ENCODE results near the gene KATNAL1. TPM values are rescaled to one million over a fixed set of nuclear protein-coding genes. Genes with fewer than 3 reads are reported as not detected.

Gene KATNAL1
- total RNA-seq = 56.4 TPM
- polyA plus RNA-seq = 12.3 TPM

DNA sequence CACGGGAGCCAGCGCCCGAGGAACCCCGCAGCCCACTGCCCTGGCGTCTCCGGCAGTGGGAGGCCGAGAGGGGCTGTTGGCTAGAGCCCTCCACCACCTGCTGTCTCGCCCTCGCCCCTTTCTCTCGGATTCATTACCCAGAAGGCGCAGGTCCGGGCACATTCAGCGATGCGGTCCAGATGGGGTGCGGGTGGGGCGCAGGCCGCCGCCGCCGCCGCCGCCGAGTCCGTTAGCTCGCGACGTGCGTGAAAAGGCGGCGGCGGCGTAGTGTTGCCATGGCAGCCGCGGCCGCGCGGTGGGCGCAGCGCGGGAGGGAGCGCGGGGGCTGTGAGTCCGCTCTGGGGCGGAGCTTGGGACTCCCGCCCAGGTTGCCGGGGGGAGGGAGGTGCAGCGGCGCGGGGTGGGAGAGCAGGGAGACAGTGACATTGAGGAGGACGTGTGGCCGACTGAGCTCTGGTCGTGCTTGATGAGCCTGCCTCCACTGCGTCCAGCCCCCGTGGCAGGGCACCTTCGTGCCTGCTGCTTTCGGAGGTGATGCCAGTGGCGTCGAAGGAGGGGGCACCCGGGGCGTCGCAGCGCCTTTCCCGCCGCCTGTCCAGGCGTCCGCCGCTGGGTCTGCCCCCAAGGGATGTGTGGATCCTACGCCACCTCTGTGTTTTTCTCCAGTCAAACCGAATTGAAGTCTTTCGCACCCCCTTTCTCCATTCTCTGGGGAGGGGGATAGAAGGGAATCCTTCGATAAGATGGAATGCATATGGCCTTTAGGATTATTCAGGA is at the start of gene KATNAL1:
Gene KATNAL1, minus strand, starts transcription at position 358 of the 777 bp plus-strand sequence. CDS start 23,774 bp downstream, outside the sequence.
- no peak for DNase-seq (ENCODE audit: extremely low spot score)
- Histone ChIP-seq H3K4me3 (ENCODE audit: low read depth, low read length) (peak within 1 kb of the TSS; percentile 92), H3K36me3 (ENCODE audit: insufficient read depth) (no peaks in the 10 kb centered on the region), H3K27ac (ENCODE audit: low read depth) (peak within 1 kb of the TSS; percentile 84), H3K4me1 (ENCODE audit: insufficient read depth) (no peaks in the 10 kb centered on the region)
- under 1% methylated on average over 71 of the region's 71 CpGs for WGBS

GRCh38 chr13:30355839-30356238 is 48.5 kb upstream of the KATNAL1 start:
- Histone ChIP-seq H3K4me3 (ENCODE audit: low read depth, low read length) (no peak overlapping the region), H3K4me1 (ENCODE audit: insufficient read depth) (no peaks in the 10 kb centered on the region), H3K36me3 (ENCODE audit: insufficient read depth) (no peaks in the 10 kb centered on the region), H3K27ac (ENCODE audit: low read depth) (no peak overlapping the region)
- no peak for DNase-seq (ENCODE audit: extremely low spot score)
- WGBS = 83% methylated on average over 6 of the region's 6 CpGs

- no peaks in the 10 kb centered on the region for H3K36me3 ChIP-seq (ENCODE audit: insufficient read depth)
- H3K4me3 ChIP-seq (ENCODE audit: low read depth, low read length) = no peak overlapping the region
- 61% methylated on average over 7 of the region's 7 CpGs for WGBS
- H3K27ac ChIP-seq (ENCODE audit: low read depth) = no peak overlapping the region
- no peaks in the 10 kb centered on the region for H3K4me1 ChIP-seq (ENCODE audit: insufficient read depth)
- DNase-seq (ENCODE audit: extremely low spot score) = no peak
Observed at GRCh38 chr13:30355384-30355699, 48.0 kb upstream of the KATNAL1 start.

DNA sequence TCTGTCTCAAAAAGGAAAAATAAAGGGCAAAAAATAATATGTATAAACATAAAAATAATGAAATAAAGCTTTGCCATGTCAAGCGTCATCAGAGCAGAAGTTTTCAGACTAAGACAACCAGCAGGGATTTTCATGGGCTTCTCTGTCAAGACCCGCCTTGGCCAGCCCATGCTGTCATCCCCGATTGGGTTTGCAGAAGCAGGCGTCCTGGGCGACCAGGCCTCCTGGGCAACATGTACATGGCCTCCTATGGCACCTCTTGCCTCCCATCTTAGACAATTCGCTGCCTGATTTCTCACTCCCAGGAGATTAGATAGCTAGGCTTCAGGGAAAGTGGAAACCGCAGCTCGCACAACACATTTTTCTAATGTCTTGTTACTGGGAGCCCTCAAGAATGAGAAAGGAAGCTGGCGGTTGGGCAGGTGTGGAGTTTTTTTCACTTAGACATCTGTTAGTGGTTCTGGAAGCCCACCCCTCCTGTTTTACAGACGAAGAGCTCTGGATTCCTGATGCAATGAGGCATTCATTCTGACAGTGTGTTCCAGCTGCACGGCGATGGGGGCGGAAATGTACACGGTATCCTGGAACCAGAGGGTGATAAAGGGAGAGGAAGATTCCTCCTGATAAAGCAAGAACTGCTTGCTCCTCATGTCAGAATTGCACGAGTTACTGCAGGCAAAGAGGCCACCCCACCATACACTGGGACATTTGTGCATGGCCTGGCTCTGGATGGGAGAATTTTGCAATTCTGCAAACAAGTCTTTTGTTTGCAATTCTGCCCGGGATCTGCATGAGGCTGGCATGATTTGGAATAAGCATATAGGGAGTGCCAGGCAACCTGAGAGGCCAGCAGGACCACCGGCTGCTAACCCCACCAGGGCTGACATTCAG is 47.4 kb upstream of the KATNAL1 start:
- Histone ChIP-seq H3K27ac (ENCODE audit: low read depth) (no peak overlapping the region), H3K4me1 (ENCODE audit: insufficient read depth) (no peaks in the 10 kb centered on the region), H3K36me3 (ENCODE audit: insufficient read depth) (no peaks in the 10 kb centered on the region), H3K4me3 (ENCODE audit: low read depth, low read length) (no peak overlapping the region)
- no peak for DNase-seq (ENCODE audit: extremely low spot score)
- 74% methylated on average over 17 of the region's 17 CpGs for WGBS

DNA sequence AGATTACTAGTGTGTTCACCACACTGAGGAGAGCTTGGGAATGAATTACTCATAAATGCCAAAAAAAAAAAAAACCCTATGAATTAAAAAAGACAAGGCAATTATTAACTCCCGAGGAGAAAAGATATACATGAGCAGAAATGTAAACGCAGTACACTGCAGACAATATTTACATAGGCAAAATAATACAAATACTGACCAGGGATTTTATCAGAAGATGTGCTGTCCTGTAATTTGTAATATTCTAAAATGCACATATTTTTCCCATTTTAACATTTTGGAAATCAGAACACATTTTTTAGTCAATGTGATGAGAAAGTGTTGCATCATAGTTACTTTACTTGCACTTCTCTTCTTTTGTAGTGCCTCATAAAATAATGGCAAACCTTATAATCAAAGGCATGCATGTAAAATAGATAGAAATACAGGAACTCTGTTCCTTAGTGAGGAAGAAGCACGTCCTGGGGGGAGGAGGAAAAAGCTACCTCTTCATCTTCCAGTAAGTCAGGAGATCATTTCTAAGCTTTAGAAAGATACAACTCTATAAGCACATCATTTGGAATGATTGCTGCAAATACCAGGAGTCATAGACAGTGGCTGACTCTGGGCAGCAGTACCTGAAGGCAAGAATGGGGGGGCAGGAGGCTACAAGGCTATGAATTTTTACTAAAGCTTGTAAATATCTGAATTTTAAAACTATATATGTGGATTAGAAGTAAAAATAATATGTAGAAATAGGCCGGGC is 46.3 kb upstream of the KATNAL1 start:
- H3K4me3 ChIP-seq (ENCODE audit: low read depth, low read length) = no peak overlapping the region
- 85% methylated on average over 4 of the region's 4 CpGs for WGBS
- H3K27ac ChIP-seq (ENCODE audit: low read depth) = no peak overlapping the region
- no peak for DNase-seq (ENCODE audit: extremely low spot score)
- no peaks in the 10 kb centered on the region for H3K4me1 ChIP-seq (ENCODE audit: insufficient read depth)
- H3K36me3 ChIP-seq (ENCODE audit: insufficient read depth) = no peaks in the 10 kb centered on the region

DNA sequence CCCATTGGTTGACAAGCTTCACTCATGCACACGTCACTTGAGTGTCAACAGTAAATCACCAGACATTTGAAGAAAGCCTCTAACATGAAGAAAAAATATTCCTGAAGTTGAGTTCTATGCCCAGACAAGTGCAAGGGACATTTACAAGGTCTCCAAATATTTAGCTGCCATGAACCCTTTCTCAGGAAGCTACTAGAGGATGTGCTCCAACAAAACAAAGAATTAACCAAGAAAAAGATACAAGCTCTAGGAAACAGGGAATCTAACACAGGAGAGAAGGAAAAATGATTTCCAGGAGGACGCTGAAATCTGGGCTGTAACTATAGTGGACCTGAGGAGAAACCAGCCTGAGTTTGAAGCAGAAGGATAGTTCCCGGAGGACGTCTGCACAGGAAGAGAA is 45.7 kb upstream of the KATNAL1 start:
- WGBS = 95% methylated on average over 4 of the region's 4 CpGs
- no peak overlapping the region for H3K27ac ChIP-seq (ENCODE audit: low read depth)
- no peak for DNase-seq (ENCODE audit: extremely low spot score)
- no peaks in the 10 kb centered on the region for H3K36me3 ChIP-seq (ENCODE audit: insufficient read depth)
- H3K4me1 ChIP-seq (ENCODE audit: insufficient read depth) = no peaks in the 10 kb centered on the region
- H3K4me3 ChIP-seq (ENCODE audit: low read depth, low read length) = no peak overlapping the region

- 93% methylated on average over 2 of the region's 2 CpGs for WGBS
- no peaks in the 10 kb centered on the region for H3K36me3 ChIP-seq (ENCODE audit: insufficient read depth)
- no peak overlapping the region for H3K4me3 ChIP-seq (ENCODE audit: low read depth, low read length)
- no peaks in the 10 kb centered on the region for H3K4me1 ChIP-seq (ENCODE audit: insufficient read depth)
- no peak overlapping the region for H3K27ac ChIP-seq (ENCODE audit: low read depth)
- no peak for DNase-seq (ENCODE audit: extremely low spot score)
Observed at GRCh38 chr13:30352121-30352520, 44.8 kb upstream of the KATNAL1 start.

- Histone ChIP-seq H3K4me1 (ENCODE audit: insufficient read depth) (no peaks in the 10 kb centered on the region), H3K27ac (ENCODE audit: low read depth) (no peak overlapping the region), H3K4me3 (ENCODE audit: low read depth, low read length) (no peak overlapping the region), H3K36me3 (ENCODE audit: insufficient read depth) (no peaks in the 10 kb centered on the region)
- no peak for DNase-seq (ENCODE audit: extremely low spot score)
- WGBS = 88% methylated on average over 4 of the region's 4 CpGs
Observed at GRCh38 chr13:30346789-30347167, 39.4 kb upstream of the KATNAL1 start.

- no peak overlapping the region for H3K27ac ChIP-seq (ENCODE audit: low read depth)
Observed at GRCh38 chr13:30346153-30346788, 38.9 kb upstream of the KATNAL1 start.

DNA sequence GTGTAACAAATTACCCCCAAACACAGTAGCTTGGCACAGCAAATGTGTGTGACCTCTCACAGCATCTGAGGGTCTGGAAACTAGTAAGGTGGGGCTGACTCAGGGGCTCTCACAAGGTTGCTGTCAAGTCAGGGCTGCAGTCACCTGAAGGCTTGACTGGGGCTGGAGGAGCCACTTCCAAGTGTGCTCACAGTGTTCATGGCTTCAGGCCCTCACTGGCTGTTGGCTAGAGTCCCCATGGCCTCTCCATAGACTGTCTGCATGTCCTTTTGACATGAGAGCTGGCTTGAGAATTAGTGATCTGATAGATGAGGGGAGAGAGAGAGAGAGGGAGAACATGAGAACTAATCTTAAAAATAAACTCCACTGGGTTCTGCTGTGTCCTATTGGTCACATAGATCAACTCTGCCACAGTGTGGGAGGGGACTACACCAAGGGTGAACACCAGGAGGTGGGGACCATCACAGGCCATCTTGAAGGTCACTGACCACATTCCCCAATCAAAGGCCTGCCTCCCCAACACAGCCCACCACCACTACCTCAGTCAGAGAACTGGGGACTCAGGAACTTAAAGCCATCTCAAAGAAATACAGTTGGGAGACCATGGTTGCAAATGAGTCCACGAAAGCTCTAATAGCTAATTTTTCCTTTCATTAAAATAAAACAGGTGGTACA is 38.2 kb upstream of the KATNAL1 start:
- H3K27ac ChIP-seq (ENCODE audit: low read depth) = no peak overlapping the region
- no peak overlapping the region for H3K4me3 ChIP-seq (ENCODE audit: low read depth, low read length)
- DNase-seq (ENCODE audit: extremely low spot score) = no peak
- no peaks in the 10 kb centered on the region for H3K4me1 ChIP-seq (ENCODE audit: insufficient read depth)
- H3K36me3 ChIP-seq (ENCODE audit: insufficient read depth) = no peaks in the 10 kb centered on the region
- 100% methylated on average over 1 of the region's 1 CpG for WGBS

More at GRCh38 chr13:30346153-30346788, 38.9 kb upstream of the KATNAL1 start:
- H3K4me3 ChIP-seq (ENCODE audit: low read depth, low read length) = no peak overlapping the region
- WGBS = 77% methylated on average over 5 of the region's 5 CpGs
- no peaks in the 10 kb centered on the region for H3K36me3 ChIP-seq (ENCODE audit: insufficient read depth)
- no peak for DNase-seq (ENCODE audit: extremely low spot score)
- no peaks in the 10 kb centered on the region for H3K4me1 ChIP-seq (ENCODE audit: insufficient read depth)

DNA sequence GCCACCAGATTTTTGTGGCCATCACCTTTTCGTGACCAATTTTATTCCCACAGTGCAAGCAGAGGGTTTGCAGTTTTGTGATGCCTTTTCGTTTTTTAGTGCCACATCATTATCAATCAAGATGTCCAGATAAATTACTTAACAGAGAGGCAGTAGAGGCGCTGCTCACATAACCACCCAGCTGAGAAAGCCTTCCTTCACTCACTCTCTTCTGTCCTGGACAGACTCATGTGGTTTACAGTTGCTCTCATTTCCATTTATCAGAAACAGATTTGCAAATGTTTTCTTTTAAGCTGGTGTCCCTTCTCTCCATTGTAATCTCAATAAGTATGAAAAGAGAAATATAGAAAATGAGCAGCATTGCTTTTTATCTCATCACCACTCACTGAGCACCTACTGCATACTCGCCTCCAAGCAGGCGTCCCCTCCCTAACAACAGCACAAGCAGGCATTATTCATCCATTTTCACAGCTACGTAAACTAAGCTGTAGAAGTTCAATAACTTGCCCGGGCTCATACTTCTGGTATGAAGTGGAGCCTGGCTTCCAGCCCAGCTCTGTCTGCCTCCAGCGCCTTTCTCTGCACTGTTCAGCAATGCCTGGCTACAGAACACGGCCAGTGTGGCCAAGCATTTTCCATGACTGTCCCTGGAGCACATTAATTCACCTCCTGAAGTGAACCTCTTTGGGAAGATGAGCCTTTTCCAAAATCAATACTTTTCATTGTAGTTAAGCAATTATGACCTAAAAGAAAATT is 34.6 kb upstream of the KATNAL1 start:
- Histone ChIP-seq H3K4me1 (ENCODE audit: insufficient read depth) (no peaks in the 10 kb centered on the region), H3K36me3 (ENCODE audit: insufficient read depth) (no peaks in the 10 kb centered on the region), H3K4me3 (ENCODE audit: low read depth, low read length) (no peak overlapping the region), H3K27ac (ENCODE audit: low read depth) (no peak overlapping the region)
- DNase-seq (ENCODE audit: extremely low spot score) = no peak
- 27% methylated on average over 9 of the region's 9 CpGs for WGBS

Measured in urinary bladder (tissue), 4 donors.